Central memory CD8-positive, alpha-beta T cell (primary cell): ENCODE results near the gene KCNN3.

Experiments used
- ATAC-seq: fragments of 150-1000 bp; cut with Tn5 transposase; replicated peaks from 2 replicates; pipeline ENCODE4 v1.10.0; 2022; ENCODE audit warnings: mild to moderate bottlenecking, moderate FRiP score, moderate number of reproducible peaks; ENCODE audit not compliant: poor library complexity, severe bottlenecking; ENCODE audit errors: extremely low read depth
- DNase-seq, 2 donors: peaks; one replicate each; pipeline ENCODE4 v3.0.0; 2021; ENCODE audit warnings: low spot score in 2 of 2
- H3K27ac Mint-ChIP-seq: one replicate; pipeline ENCODE4 v1.8.0; 2022; ENCODE audit warnings: low read depth, mild to moderate bottlenecking, moderate library complexity, mixed read lengths
- H3K27me3 Mint-ChIP-seq: one replicate; pipeline ENCODE4 v1.8.0; 2022; ENCODE audit warnings: mixed read lengths
- H3K36me3 Mint-ChIP-seq: one replicate; pipeline ENCODE4 v1.8.0; 2022; ENCODE audit warnings: mild to moderate bottlenecking, moderate library complexity, mixed read lengths; ENCODE audit not compliant: insufficient read depth
- H3K4me1 Mint-ChIP-seq: one replicate; pipeline ENCODE4 v1.8.0; 2022; ENCODE audit warnings: mixed read lengths
- H3K4me3 Mint-ChIP-seq: one replicate; pipeline ENCODE4 v1.8.0; 2022; ENCODE audit warnings: mild to moderate bottlenecking, moderate library complexity, mixed read lengths
- H3K9me3 Mint-ChIP-seq: one replicate; pipeline ENCODE4 v1.8.0; 2022; ENCODE audit warnings: mixed read lengths

KCNN3 gene

DNA sequence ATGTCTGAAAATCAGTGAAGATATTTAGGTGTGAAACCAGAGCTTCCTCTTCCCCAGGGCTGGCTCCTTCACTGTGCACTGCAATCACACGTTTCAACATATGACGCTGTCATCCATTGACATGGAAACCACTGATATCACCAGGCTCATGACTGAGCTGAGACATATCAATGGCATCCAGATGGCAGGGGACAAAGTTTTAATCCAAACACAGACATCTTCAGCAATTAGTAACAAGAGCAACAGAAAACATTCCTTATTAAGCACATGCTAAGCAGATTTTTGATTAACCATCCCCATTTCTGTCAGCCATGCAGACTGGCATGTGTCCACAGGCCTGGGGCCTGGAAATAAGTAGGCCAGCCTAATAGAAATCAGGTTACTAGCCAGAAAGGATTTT is 154.1 kb downstream of the KCNN3 start:
- Mint-ChIP-seq H3K27ac (peak overlapping the region; percentile 80), H3K27me3 (no peaks in the 10 kb centered on the region), H3K9me3 (no peaks in the 10 kb centered on the region), H3K4me1 (peaks cover 26% of the 10 kb centered on the region), H3K4me3 (peak overlapping the region; percentile 52), H3K36me3 (no peaks in the 10 kb centered on the region)
- DNase-seq (peak in 1 of 2 donors; percentile 54), ATAC-seq (peak; percentile 100)

DNA sequence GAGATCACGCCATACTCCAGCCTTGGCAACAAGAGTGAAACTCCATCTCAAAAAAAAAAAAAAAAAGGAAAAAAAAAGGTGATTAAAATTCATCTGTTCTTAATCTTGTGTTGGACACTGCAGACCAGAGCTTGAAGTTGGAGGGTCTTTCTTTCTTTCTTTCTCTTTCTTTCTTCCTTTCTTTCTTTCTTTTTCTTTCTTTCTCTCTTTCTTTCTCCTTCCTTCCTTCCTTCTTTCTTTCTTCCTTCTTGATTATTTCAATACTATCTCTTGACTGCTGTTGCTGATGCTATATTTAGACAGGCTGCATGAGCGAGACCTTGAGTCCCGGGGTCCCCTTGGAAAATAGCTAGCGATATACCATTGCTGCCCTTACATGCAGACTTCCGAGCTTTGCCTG is 154.7 kb downstream of the KCNN3 start:
- DNase-seq = no peak
- no peaks in the 10 kb centered on the region for H3K27me3 Mint-ChIP-seq
- H3K4me1 Mint-ChIP-seq = peaks cover 22% of the 10 kb centered on the region
- no peak for ATAC-seq
- H3K9me3 Mint-ChIP-seq = no peaks in the 10 kb centered on the region
- H3K4me3 Mint-ChIP-seq = peak overlapping the region; percentile 52
- H3K36me3 Mint-ChIP-seq = no peaks in the 10 kb centered on the region
- peak overlapping the region; percentile 80 for H3K27ac Mint-ChIP-seq

DNA sequence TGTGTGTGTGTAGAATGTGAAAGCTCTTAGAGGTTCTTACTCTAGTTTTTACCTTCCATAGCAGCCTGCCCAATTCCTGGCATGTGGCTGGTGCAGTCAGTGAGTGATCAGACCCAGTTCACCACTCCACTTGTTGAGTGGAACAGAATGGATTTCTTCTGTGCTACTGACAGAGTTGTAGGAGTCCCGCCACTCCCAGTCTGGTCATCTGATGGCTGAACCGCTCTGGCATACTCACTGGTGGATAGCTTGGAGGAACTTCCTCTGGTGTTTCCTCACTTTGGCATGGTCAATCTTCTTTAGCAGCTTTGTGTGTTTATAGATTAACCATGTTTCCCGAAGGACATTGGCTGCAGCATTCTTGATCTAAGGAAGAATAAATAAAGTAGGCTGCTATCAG is 155.4 kb downstream of the KCNN3 start:
- H3K9me3 Mint-ChIP-seq = no peaks in the 10 kb centered on the region
- H3K27me3 Mint-ChIP-seq = no peaks in the 10 kb centered on the region
- DNase-seq (no peak), ATAC-seq (no peak)
- no peaks in the 10 kb centered on the region for H3K36me3 Mint-ChIP-seq
- H3K4me1 Mint-ChIP-seq = peaks cover 14% of the 10 kb centered on the region
- H3K4me3 Mint-ChIP-seq = no peak overlapping the region
- no peak overlapping the region for H3K27ac Mint-ChIP-seq

DNA sequence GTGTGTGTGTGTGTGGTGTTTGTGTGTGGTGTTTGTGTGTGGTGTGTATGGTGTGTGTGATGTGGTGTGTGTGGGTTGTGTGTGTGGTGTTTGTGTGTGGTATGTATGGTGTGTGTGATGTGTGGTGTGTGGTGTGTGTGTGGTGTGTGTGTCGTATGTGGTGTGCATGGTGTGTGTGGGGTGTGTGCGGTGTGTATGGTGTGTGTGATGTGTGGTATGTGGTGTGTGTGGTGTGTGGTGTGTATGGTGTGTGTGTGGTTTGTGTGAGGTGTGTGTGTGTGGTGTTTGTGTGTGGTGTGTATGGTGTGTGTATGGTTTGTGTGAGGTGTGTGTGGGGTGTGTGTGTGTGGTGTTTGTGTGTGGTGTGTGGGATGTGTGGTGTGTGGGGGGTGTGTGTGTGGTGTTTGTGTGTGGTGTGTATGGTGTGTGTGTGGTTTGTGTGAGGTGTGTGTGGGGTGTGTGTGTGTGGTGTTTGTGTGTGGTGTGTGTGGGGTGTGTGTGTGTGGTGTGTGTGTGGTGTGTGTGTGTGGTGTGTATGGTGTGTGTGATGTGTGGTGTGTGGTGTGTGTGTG is 155.9 kb downstream of the KCNN3 start:
- H3K27ac Mint-ChIP-seq = no peak overlapping the region
- H3K9me3 Mint-ChIP-seq = no peaks in the 10 kb centered on the region
- no peak for DNase-seq
- peaks cover 12% of the 10 kb centered on the region for H3K4me1 Mint-ChIP-seq
- ATAC-seq = no peak
- no peaks in the 10 kb centered on the region for H3K27me3 Mint-ChIP-seq
- no peak overlapping the region for H3K4me3 Mint-ChIP-seq
- no peaks in the 10 kb centered on the region for H3K36me3 Mint-ChIP-seq

DNA sequence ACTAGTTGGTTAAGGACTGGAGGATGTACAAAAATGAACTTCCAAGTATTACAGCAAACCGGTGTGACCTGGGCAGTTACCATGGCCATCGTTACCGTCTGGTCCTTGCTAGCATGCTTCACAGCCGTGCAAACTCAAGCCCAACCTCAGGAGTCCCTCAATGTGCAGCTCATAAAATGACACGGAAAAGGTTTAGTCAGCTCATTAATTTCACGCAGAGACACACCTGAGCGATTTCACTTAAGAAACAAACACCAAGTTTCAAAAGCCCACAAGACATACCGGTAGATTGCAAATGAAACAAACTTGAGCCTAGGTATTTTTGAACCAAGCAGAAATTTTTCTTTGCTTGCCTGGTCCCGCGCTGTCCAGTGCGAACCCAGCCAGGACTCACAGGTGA is 157.1 kb downstream of the KCNN3 start:
- no peaks in the 10 kb centered on the region for H3K36me3 Mint-ChIP-seq
- H3K27me3 Mint-ChIP-seq = peaks cover 3% of the 10 kb centered on the region
- H3K27ac Mint-ChIP-seq = no peak overlapping the region
- H3K9me3 Mint-ChIP-seq = no peaks in the 10 kb centered on the region
- no peak for ATAC-seq
- peaks cover 12% of the 10 kb centered on the region for H3K4me1 Mint-ChIP-seq
- DNase-seq = no peak
- H3K4me3 Mint-ChIP-seq = no peak overlapping the region

DNA sequence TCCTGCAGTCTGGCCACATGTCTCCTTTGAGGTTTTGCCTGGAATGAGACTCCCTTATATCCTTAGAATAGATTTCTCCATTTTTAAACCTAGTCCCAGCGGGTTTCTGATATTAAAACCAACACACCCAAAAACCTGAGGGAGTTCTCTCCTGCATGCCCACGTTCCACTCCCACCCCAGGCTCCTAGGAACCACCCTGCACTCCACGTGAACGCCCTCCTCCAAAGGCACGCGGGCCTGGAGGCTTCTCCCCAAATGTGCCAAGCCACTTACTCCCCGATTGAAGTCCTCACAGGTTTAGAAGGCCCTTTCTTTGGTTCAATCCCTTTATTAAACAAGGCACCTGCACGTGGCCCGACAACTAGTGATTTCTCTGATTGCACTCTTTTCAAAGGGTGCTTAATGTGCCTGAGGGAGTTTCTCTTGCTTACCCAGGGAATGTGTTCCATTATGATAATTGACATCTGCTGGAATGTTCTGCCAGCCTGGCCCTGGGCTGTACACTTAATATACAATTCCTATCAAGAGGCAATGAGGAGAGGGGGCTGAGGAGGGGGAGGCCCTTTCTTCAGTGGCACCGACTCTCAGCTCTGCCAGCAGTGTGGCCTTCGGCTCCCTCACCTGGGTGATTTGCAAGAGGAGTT is 157.8 kb downstream of the KCNN3 start:
- no peak for DNase-seq
- Mint-ChIP-seq H3K27ac (no peak overlapping the region), H3K9me3 (no peaks in the 10 kb centered on the region), H3K27me3 (peaks cover 10% of the 10 kb centered on the region), H3K4me3 (no peak overlapping the region), H3K36me3 (no peaks in the 10 kb centered on the region), H3K4me1 (peaks cover 12% of the 10 kb centered on the region)
- ATAC-seq = no peak

DNA sequence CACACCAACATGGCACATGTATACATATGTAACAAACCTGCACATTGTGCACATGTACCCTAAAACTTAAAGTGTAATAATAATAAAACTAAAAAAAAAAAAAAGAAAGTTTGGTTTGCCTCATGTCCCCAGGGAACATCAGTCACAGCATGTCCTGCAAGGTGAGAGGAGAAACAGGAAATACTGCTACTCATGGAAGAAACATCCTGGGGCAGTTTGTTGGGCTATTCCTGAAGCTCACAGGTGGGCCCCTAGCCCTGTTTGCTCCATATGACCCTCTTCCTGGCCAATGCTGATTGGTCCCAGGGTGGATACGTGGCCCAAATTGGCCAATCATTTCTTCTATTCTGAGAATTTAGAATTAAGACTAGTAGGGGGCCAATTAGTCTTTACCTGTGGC is 158.7 kb downstream of the KCNN3 start:
- Mint-ChIP-seq H3K27ac (no peak overlapping the region), H3K9me3 (no peaks in the 10 kb centered on the region), H3K4me3 (no peak overlapping the region), H3K4me1 (peaks cover 12% of the 10 kb centered on the region), H3K27me3 (peaks cover 10% of the 10 kb centered on the region), H3K36me3 (no peaks in the 10 kb centered on the region)
- ATAC-seq = no peak
- no peak for DNase-seq

DNA sequence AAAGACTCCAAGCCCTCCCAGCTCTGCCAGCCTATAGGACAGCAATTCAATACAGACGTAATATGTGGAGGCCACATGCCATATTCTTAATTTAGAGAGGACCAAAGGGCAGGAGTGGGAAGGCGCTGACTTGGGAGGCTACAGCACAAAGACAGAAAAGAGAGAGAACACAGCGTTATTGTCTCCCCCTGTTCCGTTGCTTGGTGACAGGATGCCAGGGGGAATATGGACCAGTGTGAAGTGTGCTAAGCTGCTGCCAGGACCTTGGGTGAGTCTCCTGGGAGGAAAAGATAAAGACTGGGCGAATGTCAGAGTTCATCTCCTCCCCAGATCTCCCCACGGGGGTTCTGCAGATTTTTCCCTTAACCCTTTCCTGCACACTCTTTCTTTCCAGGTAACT is 160.0 kb downstream of the KCNN3 start:
- peaks cover 10% of the 10 kb centered on the region for H3K27me3 Mint-ChIP-seq
- H3K36me3 Mint-ChIP-seq = no peaks in the 10 kb centered on the region
- ATAC-seq = no peak
- no peaks in the 10 kb centered on the region for H3K4me1 Mint-ChIP-seq
- no peak overlapping the region for H3K27ac Mint-ChIP-seq
- no peak overlapping the region for H3K4me3 Mint-ChIP-seq
- DNase-seq = no peak
- no peaks in the 10 kb centered on the region for H3K9me3 Mint-ChIP-seq

DNA sequence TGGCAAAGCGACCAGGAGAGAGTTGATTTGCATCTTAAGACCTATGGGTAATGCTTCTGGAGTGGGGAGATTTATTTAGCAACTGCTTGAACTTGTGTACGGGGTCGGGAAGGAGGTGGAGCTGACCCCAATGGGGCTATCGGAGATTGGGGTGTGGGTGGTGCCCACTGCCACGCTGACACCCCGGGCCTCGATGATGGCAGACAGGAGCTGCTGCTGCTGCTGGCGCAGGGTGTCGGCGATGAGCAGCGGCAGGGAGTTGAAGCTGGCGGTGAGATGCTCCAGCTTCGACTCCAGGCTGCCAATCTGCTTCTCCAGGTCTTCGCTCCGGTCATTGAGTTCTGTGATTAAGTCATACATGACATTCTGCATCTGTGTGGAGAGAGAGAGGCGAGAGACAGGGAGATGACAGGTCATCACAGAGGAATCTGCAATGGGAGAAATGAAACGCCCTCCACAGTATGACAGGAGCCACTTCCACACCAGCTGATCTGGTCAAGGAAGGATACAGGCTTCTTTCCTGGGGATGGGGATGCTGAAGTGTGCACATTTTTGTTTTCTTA is 162.1 kb downstream of the KCNN3 start:
- ATAC-seq = no peak
- H3K4me1 Mint-ChIP-seq = no peaks in the 10 kb centered on the region
- peaks cover 10% of the 10 kb centered on the region for H3K27me3 Mint-ChIP-seq
- H3K4me3 Mint-ChIP-seq = no peak overlapping the region
- no peaks in the 10 kb centered on the region for H3K9me3 Mint-ChIP-seq
- DNase-seq = no peak
- H3K36me3 Mint-ChIP-seq = no peaks in the 10 kb centered on the region
- no peak overlapping the region for H3K27ac Mint-ChIP-seq

DNA sequence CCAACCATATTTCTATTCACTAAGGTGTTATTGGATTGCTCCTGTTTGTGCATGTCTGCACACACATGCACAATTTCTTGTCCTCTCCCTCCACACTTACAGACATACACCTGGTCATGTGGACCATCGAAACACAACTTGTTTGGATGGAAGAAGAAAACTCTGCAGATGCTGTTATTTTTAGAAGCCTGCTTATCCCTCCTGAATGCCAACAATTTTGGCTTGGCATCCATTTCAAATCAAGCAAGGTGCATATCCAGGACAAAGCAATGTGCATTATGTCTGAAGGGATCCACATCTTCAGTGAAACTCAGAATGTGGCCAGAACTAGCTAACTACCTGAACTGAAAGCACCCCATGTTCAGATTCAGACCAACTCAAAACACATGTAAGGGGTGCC is 163.2 kb downstream of the KCNN3 start:
- H3K9me3 Mint-ChIP-seq = no peaks in the 10 kb centered on the region
- no peak overlapping the region for H3K27ac Mint-ChIP-seq
- no peaks in the 10 kb centered on the region for H3K36me3 Mint-ChIP-seq
- DNase-seq (no peak), ATAC-seq (no peak)
- H3K4me1 Mint-ChIP-seq = no peaks in the 10 kb centered on the region
- peaks cover 10% of the 10 kb centered on the region for H3K27me3 Mint-ChIP-seq
- H3K4me3 Mint-ChIP-seq = no peak overlapping the region

DNA sequence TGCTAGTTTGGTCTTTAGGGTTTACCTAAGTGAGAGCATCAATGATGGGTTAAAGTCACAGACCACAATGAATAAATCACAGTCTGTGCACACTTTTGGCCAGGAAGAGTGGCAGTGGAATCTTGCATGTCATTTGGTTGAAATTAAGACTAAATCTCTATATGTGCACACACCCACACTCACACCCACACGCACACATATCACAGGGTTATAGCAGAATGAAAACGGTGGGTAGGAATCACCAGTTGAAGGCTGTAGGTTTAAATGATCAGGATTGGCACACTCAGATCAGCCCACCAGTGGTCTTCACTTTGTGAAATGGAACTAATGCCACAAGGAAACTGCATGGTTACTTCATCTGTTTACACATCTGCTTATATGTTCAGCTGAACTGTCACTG is 164.5 kb downstream of the KCNN3 start:
- Mint-ChIP-seq H3K27ac (no peak overlapping the region), H3K4me1 (no peaks in the 10 kb centered on the region), H3K27me3 (peaks cover 10% of the 10 kb centered on the region), H3K9me3 (no peaks in the 10 kb centered on the region), H3K4me3 (no peak overlapping the region), H3K36me3 (no peaks in the 10 kb centered on the region)
- DNase-seq (no peak), ATAC-seq (no peak)

DNA sequence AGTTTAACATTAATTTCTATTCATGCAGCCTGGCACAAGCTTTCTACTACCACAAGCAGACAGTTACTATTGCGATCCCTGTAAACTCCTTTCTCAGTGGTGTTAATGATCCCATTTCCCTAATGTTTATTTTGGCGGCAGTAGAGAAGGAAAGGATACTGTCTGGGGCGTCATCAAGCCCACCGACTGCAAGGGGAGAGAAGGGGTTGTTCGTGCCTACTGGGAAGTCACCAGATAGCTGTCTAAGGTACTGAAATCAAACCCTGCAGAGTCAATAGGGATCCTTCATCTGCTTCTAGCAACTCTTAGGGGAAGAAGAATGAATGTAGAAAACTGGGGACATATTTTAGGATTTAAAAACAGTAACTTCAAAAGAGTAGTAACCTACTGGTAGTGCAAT is 166.9 kb downstream of the KCNN3 start:
- DNase-seq (no peak), ATAC-seq (no peak)
- Mint-ChIP-seq H3K4me3 (no peak overlapping the region), H3K36me3 (no peaks in the 10 kb centered on the region), H3K27ac (no peak overlapping the region), H3K27me3 (peaks cover 9% of the 10 kb centered on the region), H3K9me3 (no peaks in the 10 kb centered on the region), H3K4me1 (no peaks in the 10 kb centered on the region)

DNA sequence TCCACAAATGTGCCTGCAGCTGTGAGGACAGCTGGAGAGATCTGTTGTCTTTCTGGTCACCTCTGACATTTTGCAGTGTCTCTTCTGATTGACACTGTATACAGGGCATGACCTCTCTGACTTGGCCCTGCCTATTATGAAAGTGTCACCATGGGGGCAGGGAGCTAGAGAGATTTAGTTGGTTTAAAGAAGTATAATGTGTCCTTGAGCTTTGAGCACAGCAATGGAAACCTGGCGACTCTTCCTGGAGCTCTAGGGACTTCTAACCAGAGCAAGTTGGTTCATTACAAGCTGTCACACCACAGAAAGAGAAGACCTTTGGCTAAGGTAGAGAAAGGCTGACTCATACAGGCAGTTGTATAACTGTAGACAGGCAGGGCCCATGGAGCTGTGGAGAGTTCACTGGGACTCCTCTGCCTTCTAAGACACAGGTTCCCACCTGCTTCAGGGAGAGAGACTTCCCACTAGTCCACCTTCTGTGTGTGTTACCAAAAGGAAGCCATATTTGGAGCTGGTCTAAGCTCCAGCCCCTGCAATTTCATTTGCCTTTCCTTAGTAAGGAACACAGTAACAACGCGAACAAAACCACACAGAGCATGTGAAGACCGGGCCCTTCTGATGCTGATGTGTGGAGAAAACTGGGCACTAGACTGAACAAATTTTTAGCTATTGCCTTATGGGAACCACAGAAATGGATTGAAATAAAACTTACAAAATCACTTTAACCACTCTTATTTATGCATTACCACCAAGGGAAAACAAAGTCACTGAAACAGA is 171.6 kb downstream of the KCNN3 start:
- no peaks in the 10 kb centered on the region for H3K36me3 Mint-ChIP-seq
- no peak overlapping the region for H3K4me3 Mint-ChIP-seq
- no peak for ATAC-seq
- H3K9me3 Mint-ChIP-seq = no peaks in the 10 kb centered on the region
- no peak overlapping the region for H3K27ac Mint-ChIP-seq
- DNase-seq = no peak
- peaks cover 25% of the 10 kb centered on the region for H3K27me3 Mint-ChIP-seq
- no peaks in the 10 kb centered on the region for H3K4me1 Mint-ChIP-seq
